GM18511 (cell line): ENCODE measurements around the gene ABL1.
A peak's percentile ranks its signal among the peaks of the same experiment; 100 is the strongest.

ENCODE experiments used
- ATAC-seq: cut with Tn5 transposase; IDR thresholded peaks from one replicate; pipeline ENCODE4 v1.9.1; 2021; ENCODE audit warnings: mild to moderate bottlenecking, moderate library complexity; ENCODE audit not compliant: unreplicated experiment

The ABL1 gene

GRCh38 chr9:130927995-130928900, 93.2 kb downstream of the ABL1 start:
- peak; percentile 62 for ATAC-seq

DNA sequence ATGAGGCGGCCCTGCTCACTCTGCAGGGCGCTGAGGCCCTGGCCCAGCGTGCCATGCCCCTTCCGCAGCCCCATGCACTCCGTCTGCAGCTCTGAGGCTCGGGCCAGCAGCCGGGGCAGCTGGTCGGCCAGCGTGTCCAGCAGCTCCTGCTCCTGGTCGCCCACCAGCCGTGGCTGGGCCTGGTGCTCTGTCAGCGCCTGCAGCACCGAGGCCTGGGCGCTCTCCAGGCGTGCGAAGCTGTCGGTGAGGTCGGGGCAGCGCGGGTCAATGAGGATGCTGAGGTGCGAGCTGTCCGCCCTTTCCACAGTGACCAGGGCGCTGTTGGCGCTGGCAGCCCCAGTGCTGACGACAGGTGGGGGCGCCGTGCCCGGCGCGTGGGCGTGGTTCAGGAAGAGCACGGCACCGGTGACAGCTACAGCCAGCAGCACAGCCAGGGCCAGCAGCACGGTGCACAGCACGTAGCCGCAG, 94.6 kb downstream of the ABL1 start:
- no peak for ATAC-seq

DNA sequence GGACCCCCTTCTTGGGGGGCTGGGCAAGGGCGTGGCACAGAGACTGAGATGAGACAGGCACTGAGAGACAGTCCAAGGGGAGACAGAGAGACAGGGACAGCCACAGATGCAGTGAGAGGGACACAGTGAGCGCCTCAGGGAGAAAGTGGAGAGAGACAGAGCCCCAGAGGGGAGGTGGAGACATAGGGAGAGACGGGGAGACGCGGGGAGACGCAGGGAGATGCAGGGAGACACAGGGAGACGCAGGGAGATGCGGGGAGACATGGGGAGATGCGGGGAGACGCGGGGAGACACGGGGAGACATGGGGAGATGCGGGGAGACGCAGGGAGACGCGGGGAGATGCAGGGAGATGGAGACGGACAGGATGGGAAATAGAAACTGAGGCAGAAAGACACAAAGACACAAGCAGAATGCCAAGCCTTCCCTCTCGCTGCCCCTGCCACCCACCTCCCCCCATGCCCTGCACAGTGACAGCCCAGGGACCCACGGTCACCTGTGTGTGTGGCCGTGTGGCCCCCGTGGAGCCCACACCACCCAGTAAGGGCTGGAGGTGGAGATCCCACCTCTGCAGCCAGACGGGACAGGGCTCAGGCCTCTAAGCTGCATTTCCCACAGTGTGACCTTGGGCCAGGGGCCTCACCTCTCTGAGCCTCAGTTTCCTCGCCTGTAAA, 95.2 kb downstream of the ABL1 start:
- no peak for ATAC-seq

- no peak for ATAC-seq
Observed at GRCh38 chr9:130930804-130931349, 95.8 kb downstream of the ABL1 start.

- peak; percentile 69 for ATAC-seq
Observed at GRCh38 chr9:130931508-130932254, 96.6 kb downstream of the ABL1 start.

- ATAC-seq, result no peak
Observed at GRCh38 chr9:130932255-130933079, 97.4 kb downstream of the ABL1 start.

DNA sequence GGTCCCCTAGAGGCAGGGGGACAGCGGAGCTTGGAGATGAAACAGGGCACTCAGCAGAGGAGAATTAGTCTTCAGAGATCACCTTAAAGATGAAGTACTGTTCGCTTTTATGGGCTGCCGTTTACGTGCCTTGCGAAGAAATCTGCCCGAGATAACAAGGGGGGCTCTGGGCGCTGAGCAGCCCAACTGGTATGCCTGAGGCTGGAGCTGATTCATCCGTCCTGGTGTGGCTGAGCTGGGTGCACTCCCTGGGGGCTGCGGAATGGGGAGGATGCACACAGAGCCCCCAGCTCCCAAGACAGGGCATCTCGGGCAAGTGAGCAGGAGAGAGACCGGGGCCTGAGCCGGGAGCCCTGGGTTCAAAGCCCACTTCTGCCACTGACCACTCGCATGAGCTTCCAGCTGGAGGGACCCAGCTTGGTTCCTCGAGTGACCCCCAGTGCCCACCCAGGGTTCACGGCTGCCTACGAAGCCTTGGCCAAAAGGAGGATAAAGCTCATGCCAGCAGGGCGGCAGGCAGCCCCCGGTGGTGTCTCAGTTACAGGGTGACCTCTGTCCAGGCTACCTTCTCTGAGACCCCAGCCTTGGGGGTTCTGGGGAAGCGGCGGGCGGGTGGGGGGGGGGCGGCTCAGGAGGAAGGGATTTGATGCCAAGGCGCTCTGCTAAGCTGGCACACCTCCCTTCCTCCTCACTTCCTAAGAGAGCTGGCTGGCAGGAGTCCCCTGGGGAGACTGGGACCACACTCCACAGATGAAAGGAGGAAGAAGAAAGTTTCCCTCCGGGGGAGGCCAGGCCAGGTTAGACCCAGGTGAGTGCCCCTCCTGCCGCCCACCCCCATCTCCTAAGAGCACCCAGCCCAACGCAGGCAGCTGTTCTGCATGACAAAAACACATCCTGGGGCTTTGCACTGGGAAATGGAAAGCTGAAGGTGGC, 98.3 kb downstream of the ABL1 start:
- no peak for ATAC-seq

DNA sequence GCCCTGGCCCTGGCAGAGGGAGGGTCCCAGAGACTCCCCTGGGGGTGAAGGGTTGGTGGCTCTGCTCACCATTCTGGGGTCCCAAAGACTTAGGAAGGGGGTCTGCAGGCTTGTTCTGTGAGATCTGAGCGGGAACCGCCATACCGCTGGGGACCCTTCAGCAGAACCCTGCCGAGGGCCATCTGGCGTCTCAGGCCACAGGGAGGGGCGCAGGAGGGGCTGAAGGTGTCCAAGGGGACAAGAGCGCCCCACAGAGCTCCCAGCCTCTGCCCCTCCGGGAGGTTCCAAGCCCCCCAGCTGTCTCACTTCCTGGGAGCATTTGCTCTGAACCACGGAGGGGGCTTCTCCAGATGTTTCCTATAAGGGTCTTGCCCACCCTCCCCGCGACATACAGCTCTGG, 99.2 kb downstream of the ABL1 start:
- no peak for ATAC-seq

- no peak for ATAC-seq
Observed at GRCh38 chr9:130934702-130935647, 99.9 kb downstream of the ABL1 start.

- ATAC-seq, result no peak
Observed at GRCh38 chr9:130935648-130936271, 100.7 kb downstream of the ABL1 start.

DNA sequence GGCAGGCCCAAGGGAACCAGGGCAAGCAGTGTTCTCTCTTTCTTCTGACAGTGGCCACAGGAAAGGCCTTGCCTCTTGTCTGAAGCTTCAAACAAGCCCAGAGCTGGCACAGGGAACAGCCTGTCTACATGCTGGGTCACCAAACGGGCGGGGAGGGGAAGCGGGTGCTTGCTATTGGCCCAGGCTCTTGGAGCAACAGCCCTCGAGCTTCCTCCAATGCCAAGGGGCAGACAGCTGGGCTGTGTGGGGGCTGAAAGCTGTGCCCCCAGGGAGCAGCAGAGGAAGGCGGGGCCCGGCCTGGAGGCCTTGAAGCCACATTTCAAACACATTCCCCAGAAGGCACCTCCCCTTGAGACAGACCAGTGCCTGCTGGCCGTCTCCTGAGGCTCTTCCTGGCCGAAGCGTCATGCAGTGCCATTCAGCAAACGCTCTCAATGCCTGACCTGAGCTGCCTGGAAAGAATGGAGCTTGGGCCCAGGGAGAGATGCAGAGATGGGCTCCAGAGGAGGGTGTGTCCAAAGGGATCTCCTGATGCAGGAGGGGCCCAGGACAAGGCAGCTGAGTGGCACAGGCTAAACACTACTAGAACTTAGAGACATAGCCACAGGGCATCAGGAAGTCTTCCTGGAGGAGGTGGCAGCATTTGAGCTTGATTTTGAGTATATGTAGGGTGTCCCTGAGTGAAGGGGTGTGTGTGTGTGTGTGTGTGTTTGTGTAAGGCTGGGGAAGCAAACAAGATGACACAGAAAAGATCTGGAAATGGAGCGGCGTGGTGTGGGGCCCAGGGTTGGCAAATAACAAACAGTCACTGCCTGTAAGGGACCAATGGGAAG, 101.4 kb downstream of the ABL1 start:
- ATAC-seq, result no peak
